PC-9 (cell line): ENCODE measurements around the gene MSI2.

ENCODE experiments used
- EZH2 ChIP-seq: fragments of 200-600 bp; sonication (generic); IDR thresholded peaks from 2 replicates; pipeline ENCODE4 v1.8.0; 2017; ENCODE audit warnings: antibody characterized with exemption, low read depth
- TF ChIP-seq, protein P1 (sequence below): fragments of 200-600 bp; sonication (generic); conservative IDR thresholded peaks from 2 replicates; pipeline ENCODE4 v1.6.1; 2017; ENCODE audit warnings: mixed run types, antibody characterized with exemption, mild to moderate bottlenecking, moderate library complexity

DNA sequence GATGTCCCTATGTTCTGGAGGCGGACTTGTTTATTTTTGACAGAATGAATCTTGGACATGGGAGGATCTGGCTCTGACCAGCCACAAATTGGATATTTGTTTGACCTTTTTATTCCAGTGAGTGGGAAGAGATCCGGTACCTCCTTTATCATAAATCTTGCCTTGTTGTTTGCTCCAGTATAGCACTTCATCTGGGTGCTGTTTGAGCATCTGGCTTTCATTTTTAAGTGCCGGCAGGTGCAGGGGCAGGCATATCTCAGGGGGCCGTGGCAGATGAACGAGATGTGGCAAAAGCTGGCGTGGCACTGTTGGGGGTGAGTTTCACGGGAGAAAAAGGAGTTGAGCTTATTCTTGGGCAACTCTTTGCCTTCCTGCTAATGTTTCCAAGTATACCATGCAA, 37.8 kb downstream of the MSI2 start:
- TF ChIP-seq, protein P1, sequence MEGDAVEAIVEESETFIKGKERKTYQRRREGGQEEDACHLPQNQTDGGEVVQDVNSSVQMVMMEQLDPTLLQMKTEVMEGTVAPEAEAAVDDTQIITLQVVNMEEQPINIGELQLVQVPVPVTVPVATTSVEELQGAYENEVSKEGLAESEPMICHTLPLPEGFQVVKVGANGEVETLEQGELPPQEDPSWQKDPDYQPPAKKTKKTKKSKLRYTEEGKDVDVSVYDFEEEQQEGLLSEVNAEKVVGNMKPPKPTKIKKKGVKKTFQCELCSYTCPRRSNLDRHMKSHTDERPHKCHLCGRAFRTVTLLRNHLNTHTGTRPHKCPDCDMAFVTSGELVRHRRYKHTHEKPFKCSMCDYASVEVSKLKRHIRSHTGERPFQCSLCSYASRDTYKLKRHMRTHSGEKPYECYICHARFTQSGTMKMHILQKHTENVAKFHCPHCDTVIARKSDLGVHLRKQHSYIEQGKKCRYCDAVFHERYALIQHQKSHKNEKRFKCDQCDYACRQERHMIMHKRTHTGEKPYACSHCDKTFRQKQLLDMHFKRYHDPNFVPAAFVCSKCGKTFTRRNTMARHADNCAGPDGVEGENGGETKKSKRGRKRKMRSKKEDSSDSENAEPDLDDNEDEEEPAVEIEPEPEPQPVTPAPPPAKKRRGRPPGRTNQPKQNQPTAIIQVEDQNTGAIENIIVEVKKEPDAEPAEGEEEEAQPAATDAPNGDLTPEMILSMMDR: no peak
- no peak for TF ChIP-seq EZH2
